ENCODE data around the gene NCF2. TPM values are rescaled to one million over a fixed set of nuclear protein-coding genes. Genes with fewer than 3 reads are reported as not detected.

The NCF2 gene
- total RNA-seq, 2 donors from 2014 or later, result 8.3 to 9.6 TPM

DNA sequence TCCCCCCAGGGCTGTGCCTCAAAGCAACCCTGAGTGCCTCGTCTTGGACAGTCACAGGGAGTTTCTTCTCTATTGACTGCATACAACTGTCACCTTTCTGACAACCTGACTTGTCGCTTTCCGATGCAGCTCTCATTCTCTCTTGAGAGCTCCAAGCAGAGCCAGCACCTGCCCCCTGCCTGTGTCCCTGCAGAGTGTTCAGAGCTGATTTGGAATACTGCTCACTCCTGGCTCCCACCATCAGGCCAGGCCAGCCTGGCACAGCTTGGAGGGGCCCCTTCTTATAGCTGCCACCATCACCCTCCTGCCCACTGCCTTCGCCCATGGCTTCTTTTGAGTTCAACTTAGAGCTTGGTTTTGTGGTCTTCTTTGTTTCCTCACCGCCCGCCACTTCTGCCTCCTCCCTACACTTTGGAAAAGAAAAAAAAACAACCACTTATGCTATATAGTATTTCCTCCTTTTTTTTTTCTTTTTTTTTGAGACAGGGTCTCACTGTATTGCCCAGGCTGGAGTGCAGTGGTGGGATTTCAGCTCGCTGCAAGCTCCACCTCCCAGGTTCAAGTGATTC, 12.3 kb downstream of the NCF2 start:
- intact Hi-C loops (cut with DNase I), result no loop called here
- no peak overlapping the region for H3K27ac ChIP-seq
- H3K27me3 ChIP-seq, result no peaks in the 10 kb centered on the region
- H3K4me3 ChIP-seq, result no peak overlapping the region
- WGBS, 2 donors, result 77 to 88% methylated on average over 7 of the region's 7 CpGs
- TF ChIP-seq, protein P1, sequence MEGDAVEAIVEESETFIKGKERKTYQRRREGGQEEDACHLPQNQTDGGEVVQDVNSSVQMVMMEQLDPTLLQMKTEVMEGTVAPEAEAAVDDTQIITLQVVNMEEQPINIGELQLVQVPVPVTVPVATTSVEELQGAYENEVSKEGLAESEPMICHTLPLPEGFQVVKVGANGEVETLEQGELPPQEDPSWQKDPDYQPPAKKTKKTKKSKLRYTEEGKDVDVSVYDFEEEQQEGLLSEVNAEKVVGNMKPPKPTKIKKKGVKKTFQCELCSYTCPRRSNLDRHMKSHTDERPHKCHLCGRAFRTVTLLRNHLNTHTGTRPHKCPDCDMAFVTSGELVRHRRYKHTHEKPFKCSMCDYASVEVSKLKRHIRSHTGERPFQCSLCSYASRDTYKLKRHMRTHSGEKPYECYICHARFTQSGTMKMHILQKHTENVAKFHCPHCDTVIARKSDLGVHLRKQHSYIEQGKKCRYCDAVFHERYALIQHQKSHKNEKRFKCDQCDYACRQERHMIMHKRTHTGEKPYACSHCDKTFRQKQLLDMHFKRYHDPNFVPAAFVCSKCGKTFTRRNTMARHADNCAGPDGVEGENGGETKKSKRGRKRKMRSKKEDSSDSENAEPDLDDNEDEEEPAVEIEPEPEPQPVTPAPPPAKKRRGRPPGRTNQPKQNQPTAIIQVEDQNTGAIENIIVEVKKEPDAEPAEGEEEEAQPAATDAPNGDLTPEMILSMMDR (IDR thresholded peaks at IDR 0.05), result no peak
- TF ChIP-seq POLR2A (IDR thresholded peaks at IDR 0.05), result no peak
- DNase-seq, result no peak
- H3K9me3 ChIP-seq, result no peaks in the 10 kb centered on the region
- H3K36me3 ChIP-seq (replicated peaks in 1 of 2; ENCODE audit: insufficient read depth in 1 of 2, low read depth in 2 of 2), result no peaks in the 10 kb centered on the region
- no peak for ATAC-seq
- no peaks in the 10 kb centered on the region for H3K4me1 ChIP-seq

DNA sequence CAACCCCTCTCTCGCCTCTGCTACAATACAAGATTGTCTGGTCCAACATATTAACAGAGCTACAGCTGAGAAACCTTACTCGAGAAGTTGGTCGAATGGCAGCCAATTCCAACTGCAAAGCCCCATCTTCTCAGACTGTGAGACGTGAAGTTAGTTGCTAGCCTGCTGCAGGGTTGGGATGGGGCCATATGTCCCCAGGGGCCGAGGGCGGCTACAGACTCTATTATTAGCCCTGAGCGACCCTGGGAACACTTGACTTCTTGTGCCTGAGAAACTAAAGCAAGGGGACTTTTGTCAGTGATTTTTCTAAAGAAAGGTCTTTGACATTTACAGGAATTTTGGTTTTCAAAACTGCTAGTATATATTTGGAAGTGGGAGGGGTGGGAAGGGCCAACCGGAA, 13.7 kb downstream of the NCF2 start:
- H3K27ac ChIP-seq, result no peak overlapping the region
- ATAC-seq (no peak), DNase-seq (no peak)
- intact Hi-C loops (cut with DNase I), result no loop called here
- H3K4me1 ChIP-seq, result no peaks in the 10 kb centered on the region
- TF ChIP-seq, protein P1 (IDR thresholded peaks at IDR 0.05), result no peak
- TF ChIP-seq POLR2A (IDR thresholded peaks at IDR 0.05), result no peak
- H3K4me3 ChIP-seq, result no peak overlapping the region
- no peaks in the 10 kb centered on the region for H3K36me3 ChIP-seq (replicated peaks in 1 of 2; ENCODE audit: insufficient read depth in 1 of 2, low read depth in 2 of 2)
- no peaks in the 10 kb centered on the region for H3K9me3 ChIP-seq
- 58 to 69% methylated on average over 8 of the region's 8 CpGs for WGBS, 2 donors
- H3K27me3 ChIP-seq, result no peaks in the 10 kb centered on the region

DNA sequence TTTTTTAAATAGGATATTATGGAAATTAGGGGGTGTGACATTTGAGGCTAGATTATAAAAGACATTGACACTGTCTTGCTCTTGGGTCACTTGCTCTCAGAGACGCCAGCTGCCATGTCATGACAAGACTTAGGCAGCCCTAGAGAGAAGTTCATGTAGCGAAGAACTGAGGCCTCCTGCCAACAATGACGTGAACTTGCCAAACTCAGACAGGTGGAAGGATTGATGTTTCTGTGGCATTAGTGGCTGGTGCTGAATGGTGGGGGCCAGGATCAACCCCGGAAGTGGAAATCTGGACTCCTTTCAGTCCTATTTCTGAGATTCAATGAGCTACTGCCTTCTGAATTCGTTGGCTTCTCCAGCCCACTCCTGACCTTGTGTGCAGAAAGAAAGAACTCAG, 14.7 kb downstream of the NCF2 start:
- Histone ChIP-seq H3K36me3 (replicated peaks in 1 of 2; ENCODE audit: insufficient read depth in 1 of 2, low read depth in 2 of 2) (no peaks in the 10 kb centered on the region), H3K9me3 (no peaks in the 10 kb centered on the region), H3K27ac (no peak overlapping the region), H3K4me1 (no peaks in the 10 kb centered on the region), H3K4me3 (no peak overlapping the region), H3K27me3 (no peaks in the 10 kb centered on the region)
- no peak for ATAC-seq
- no peak for DNase-seq
- intact Hi-C loops (cut with DNase I), result no loop called here
- no peak for TF ChIP-seq POLR2A (IDR thresholded peaks at IDR 0.05)
- TF ChIP-seq, protein P1 (IDR thresholded peaks at IDR 0.05), result no peak
- WGBS, 2 donors, result 73 to 74% methylated on average over 5 of the region's 5 CpGs

DNA sequence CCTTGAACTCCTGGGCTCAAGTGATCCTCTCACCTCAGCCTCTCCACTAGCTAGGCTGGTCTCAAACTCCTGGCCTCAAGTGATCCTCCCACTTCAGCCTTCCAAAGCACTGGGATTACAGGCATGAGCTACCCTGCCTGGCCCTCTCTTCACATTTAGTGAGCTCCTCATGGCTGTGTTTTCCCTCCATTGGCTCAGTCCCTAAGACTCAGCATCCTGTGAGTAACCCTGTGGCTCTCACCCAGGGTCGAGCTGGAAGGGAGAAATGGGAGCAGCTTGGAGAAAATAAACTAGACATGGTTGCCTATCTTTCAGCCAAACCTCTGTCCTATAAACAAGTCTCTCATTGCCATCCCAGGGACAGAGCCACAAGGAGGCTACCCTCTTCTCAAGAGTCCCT, 17.5 kb downstream of the NCF2 start:
- TF ChIP-seq, protein P1 (IDR thresholded peaks at IDR 0.05), result no peak
- TF ChIP-seq POLR2A (IDR thresholded peaks at IDR 0.05), result no peak

DNA sequence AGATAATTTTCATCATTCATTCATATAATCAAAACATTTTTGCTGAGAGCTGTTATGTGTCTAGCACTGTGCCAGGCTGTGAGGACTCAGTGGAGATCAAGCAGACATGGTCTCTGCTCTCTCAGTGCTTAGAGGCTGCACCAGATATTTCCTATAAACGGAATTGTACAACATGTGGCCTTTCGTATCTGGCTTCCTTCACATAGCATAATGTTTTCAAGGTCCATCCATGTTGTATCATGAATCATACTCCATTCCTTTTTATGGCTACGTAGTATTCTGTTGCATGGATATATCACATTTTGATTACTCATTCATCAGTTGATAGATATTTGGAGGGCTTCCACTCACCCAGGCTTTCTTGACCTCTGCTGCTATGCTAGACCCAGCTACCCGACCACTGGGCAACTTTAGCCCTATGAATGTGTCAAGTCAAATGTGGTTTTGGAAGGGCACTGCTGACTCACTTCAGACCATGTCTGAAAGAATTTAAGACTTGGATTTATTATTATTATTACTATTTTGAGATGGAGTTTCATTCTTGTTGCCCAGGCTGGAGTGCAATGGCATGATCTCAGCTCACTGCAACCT, 18.5 kb downstream of the NCF2 start:
- ATAC-seq (no peak), DNase-seq (no peak)
- no peaks in the 10 kb centered on the region for H3K36me3 ChIP-seq (replicated peaks in 1 of 2; ENCODE audit: insufficient read depth in 1 of 2, low read depth in 2 of 2)
- intact Hi-C loops (cut with DNase I), result no loop called here
- TF ChIP-seq, protein P1 (IDR thresholded peaks at IDR 0.05), result no peak
- TF ChIP-seq POLR2A (IDR thresholded peaks at IDR 0.05), result no peak
- H3K27ac ChIP-seq, result no peak overlapping the region
- no peaks in the 10 kb centered on the region for H3K27me3 ChIP-seq
- peaks cover 8% of the 10 kb centered on the region for H3K4me1 ChIP-seq
- 69 to 86% methylated on average over 4 of the region's 4 CpGs for whole genome bisulfite sequencing, 2 donors
- H3K9me3 ChIP-seq, result no peaks in the 10 kb centered on the region
- no peak overlapping the region for H3K4me3 ChIP-seq

More for the DNA sequence above, 17.5 kb downstream of the NCF2 start:
- no peak for ATAC-seq
- no peaks in the 10 kb centered on the region for H3K27me3 ChIP-seq
- peaks cover 8% of the 10 kb centered on the region for H3K4me1 ChIP-seq
- H3K36me3 ChIP-seq (replicated peaks in 1 of 2; ENCODE audit: insufficient read depth in 1 of 2, low read depth in 2 of 2), result no peaks in the 10 kb centered on the region
- H3K27ac ChIP-seq, result no peak overlapping the region
- WGBS, 2 donors, result 50 to 58% methylated on average over 1 of the region's 1 CpG
- DNase-seq, result no peak
- H3K9me3 ChIP-seq, result no peaks in the 10 kb centered on the region
- no peak overlapping the region for H3K4me3 ChIP-seq
- intact Hi-C loops (cut with DNase I), result no loop called here

All from body of pancreas (tissue), 4 donors.